A172 (cell line): ENCODE data around the gene POTEF. TPM values are rescaled to one million over a fixed set of nuclear protein-coding genes. Genes with fewer than 3 reads are reported as not detected.
"Not testable (repeated sequence)": the region's sequence is repeated elsewhere in the genome, so short reads cannot be mapped to it uniquely, and the experiment has no call there.

Source experiments
- DNase-seq: peaks from one replicate; pipeline ENCODE4 v3.0.0-alpha.2; 2015; ENCODE audit warnings: low spot score
- total RNA-seq: library from RNA; depleted of rRNA; stranded (reverse); fragments of >200 nt; shearing (Covaris generic); gene quantifications from 2 replicates; pipeline ENCODE4 v1.2.3, GENCODE V29; 2014; rRNA removed

Gene POTEF
- total RNA-seq, result not detected in 2 replicates

DNA sequence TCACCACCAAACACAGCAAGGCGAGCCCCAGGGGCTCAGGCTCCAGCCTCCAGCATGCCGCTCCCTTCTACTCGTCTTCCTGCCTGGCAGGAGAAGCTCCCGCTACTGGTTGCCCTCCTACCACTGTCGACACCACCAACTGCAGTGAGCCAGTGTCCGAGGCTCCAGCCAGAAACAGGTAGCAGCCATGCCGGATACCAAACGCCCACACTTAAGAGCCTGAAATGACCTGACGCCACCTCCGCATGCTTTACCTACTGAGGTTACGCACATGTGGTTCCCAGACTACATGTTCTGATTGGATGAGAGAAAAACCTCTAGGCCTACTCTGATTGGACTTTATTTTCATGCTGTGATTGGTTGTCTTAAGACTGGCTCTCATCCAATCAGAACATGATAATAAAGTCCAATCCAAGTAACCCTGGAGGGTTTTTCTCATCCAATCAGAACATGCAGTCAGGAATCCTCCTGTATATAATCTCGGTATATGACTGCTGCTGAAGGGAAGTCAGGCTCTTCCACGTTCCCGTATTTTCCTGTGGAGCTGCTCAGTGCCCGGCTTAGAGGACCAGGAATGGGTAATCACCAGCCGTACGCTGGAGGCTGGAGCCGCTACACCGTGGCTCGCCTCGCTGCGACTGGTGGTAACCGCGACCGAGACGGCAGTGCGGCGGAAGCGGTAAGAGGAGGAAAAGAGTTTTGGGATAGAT lies at the start of gene POTEF:
POTEF (minus strand) TSS at position 103 of the 710 bp plus-strand sequence. CDS start 8,707 bp downstream, outside the sequence.
- DNase-seq, result not testable (repeated sequence)

DNA sequence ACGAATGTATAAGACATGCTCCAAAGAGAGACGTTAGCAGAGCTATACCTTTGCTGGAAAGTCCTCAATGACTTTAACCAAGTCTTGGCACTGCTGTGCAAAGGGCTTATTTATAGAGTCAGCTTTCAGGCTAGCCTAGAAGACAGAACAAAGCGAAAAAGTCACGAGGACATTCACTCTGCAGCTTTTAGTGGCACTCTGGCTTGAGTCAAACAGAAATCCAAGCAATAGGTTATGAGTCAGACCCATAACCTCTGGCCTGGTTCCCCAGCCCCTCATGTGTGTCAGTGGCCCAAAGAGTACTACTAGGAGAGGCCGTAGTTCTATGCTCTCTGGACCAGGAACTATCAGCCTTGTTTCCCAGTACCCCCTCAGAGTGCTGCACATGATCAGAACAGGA lies 45.8 kb upstream of the POTEF start:
- not testable (repeated sequence) for DNase-seq

- no peak for DNase-seq
Measured at GRCh38 chr2:130169896-130170295, 40.9 kb upstream of the POTEF start.

DNA sequence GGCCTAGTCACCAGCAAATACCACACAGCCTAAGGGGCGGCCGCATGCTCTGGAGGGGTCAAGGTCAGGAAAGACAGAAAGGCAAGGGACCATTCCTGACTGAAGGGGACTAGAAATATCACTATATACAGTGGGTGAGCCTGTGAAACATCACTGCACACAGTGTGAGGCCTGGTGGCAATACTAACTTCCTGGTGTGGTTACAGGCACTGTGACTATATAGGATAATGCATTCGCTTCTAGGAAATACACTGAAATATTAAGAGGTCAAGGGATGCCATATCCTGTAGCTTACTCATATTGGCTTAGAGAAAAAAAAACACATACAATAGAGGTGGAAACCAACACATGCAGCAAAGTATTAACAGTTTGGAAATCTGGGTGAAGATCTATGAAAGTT lies 40.1 kb upstream of the POTEF start:
- DNase-seq, result not testable (repeated sequence)

DNA sequence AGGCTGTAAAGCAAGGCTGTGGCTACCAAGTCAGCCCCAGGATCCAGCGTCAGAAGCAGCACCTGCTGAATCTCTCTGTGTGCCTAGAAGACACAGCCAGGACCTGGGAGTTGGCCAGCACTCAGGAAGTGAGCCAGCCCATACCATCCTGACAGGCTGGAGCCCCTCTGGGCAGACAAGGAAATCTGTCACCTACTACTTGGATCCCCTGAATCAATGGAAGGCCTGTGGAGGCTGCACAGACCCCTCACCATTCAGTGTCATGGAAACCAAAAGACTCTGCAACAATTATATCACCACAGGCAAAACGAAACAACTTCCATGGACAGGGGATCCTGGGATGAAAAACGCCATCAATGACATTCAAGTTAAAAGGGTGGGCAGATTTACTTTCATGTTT lies 37.6 kb upstream of the POTEF start:
- DNase-seq, result not testable (repeated sequence)

DNA sequence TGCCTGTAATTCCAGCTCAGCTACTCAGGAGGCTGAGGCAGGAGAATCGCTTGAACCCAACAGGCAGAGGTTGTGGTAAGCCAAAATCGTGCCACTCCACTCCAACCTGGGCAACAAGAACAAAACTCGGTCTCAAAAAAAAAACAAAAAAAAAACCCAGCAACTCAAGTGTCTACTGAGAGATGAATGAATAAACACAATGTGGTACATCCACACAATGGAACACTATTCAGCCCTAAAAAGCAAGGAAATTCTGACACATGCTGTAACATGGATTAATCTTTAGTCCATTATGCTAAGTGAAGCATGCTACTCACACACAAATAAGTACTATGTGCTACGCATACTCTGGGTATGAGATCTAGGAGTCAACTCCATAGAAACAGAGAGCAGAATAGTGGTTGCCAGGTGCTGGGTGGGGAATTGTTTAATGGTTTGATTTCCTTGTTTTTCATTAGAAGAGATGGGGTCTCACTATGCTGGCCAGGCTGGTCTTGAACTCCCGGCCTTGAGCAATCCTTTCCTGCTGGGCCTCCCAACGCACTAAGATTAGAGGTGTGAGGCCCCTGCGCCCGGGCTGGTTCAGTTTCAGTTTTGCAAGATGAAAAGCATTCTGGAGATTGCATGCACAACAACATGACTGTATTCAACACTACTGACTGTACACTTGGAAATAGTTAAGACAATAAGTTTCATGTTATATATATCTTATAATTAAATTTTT lies 36.4 kb upstream of the POTEF start:
- DNase-seq, result no peak

- DNase-seq, result no peak
Measured at GRCh38 chr2:130162968-130163367, 33.9 kb upstream of the POTEF start.

DNA sequence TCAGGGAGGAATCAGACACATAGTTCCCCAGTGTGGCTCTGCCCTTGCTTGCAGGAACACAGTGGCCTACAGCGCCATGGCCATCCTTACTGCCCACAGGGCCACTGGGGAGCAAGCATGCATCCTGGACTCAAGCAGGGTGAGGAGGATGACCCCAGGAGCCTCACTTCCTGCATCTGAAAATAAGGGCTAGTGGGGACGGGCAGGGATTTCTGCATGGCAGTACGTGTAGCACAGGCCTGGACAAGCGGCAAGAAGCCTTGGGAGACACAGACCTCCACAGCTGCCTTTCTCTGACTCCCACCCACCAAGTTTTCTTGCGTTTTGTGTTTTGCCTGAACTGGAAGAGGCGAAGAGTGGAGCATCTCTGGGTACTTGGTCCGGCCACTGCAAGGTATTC lies 33.5 kb upstream of the POTEF start:
- DNase-seq, result not testable (repeated sequence)

GRCh38 chr2:130160838-130161705 lies 32.0 kb upstream of the POTEF start:
- DNase-seq, result not testable (repeated sequence)

- no peak for DNase-seq
Measured at GRCh38 chr2:130160131-130160530, 31.1 kb upstream of the POTEF start.

DNA sequence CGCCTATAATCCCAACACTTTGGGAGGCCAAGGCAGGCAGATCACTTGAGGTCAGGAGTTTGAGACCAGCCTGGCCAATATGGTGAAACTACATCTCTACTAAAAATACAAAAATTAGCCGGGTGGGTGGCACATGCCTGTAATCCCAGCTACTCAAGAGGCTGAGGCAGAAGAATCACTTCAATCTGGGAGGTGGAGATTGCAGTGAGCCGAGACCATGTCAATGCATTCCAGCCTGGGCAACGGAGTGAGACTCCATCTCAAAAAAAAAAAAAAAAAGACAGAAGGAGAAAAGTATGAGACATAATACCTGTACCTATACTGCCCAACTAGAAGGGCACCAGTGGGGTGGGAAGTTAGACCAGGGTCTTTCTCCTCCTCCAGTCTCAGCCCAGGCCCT lies 30.4 kb upstream of the POTEF start:
- not testable (repeated sequence) for DNase-seq

- no peak for DNase-seq
Measured at GRCh38 chr2:130158631-130159030, 29.6 kb upstream of the POTEF start.

DNA sequence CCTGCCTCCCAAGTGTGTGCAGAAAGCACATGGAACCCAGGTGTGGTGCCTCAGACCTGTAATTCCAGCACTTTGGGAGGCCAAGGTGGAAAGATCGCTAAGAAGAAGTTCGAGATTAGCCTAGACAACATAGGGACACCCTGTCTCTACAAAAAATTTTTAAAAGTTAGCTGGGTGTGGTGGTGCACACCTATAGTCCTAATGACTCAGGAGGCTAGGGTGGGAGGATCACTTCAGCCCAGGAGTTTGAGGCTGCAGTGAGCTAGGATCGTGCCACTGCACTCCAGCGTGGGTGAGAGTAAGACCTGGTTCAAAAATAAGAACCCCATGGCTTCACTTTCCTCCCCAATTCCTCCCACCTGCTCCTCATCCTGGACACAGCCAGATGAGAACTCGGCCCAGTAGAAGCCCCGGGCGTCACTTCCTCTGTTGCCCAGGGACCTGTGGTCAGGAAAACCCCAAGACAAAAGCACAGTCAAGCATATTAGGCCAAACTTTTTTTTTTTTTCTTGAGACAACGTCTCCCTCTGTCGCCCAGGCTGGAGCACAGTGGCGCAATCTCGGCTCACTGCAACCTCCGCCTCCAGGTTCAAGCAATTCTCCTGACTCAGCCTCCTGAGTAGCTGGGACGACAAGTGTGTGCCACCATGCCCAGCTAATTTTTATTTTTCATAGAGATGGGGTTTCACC lies 28.9 kb upstream of the POTEF start:
- not testable (repeated sequence) for DNase-seq

DNA sequence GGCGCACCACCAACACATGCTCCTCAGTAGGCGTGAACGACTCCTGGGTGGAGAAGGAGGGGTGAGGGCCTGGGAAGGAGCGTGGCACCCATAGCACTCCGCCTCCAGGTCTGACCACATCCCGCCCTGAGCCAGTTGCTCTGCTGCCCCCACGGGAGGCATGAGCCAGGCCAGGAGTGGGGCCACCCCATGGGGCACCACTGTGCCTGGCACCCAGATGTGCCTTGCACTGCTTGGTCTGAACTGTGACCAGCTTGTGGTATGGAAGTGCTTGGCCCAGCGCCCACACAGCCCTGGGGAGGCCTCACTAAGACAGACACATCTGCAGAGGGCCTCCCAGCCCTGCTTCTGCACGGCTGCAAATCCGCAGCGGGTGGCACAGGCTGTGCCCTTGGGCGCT lies 28.3 kb upstream of the POTEF start:
- DNase-seq, result not testable (repeated sequence)

DNA sequence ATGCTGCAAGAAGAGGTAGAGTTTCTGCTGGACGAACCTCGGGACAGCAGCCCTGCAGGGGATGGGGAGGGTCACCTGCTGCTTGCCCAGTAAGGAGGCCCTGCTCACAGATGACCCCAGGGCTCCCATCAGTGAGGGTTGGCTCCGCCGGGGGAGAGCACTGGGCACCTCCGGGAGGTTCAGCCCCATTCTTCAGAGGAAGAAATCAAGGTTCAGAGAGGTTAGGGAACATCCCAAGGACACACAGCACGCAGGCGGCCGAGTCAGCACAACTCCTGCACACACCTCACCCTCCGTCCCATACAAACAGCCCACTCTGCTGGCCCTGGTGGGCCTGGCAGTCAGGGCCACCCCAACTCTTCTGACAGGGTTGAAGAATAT lies 27.6 kb upstream of the POTEF start:
- DNase-seq, result no peak

GRCh38 chr2:130155956-130156623 lies 27.1 kb upstream of the POTEF start:
- DNase-seq, result peak; percentile 49

DNA sequence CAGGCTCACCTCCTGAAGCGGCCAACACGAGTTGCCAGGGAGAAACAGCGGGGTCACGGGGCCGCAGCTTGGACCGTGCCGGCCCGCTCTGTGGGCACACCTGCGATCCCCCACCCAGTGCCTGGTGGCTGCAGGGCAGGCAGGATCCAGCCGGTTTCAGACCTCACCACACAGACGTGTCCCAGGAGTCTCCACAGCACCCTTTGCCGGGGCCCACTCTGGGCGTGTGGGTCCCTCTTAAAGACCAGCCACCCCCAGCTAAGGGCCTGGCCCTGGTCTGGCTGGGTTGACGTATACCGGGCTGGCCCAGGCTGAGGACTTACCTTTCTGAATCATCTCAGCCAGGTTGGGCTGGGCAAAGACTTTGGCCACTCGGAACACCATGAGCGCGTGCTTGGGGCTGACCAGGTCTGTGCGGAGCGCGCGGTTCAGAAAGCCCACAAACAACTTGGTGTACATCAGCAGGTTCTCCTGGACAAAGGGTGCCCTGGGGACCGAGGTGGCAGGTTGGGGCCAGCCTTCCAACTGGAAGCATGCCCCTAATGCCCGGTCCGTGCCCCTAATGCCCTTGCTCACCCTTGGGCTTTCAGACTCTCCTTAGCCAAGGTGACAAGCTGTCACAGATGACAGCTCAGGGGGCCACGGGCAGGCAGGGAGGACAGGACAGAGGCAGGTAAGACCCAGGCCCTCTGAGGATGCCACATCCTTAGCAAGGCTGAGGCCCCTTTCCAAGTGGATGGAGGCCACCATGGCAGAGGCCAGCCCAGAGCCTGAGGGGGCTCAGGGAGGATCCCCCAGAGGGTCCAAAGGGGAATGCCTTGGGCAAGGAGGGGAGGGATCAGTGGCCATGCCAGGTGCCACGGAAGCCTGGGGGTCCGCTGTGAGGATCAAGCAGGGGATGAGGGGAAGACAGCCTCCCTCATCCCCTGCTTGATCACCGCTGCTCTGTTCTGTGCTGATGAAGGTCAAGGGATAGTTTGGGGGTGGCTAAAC lies 26.0 kb upstream of the POTEF start:
- DNase-seq, result no peak

GRCh38 chr2:130154423-130154770 lies 25.4 kb upstream of the POTEF start:
- DNase-seq, result not testable (repeated sequence)

- not testable (repeated sequence) for DNase-seq
Measured at GRCh38 chr2:130153721-130154422, 24.9 kb upstream of the POTEF start.
